HFF-Myc (cell line): ENCODE results near the gene CD3D.
"Not testable (repeated sequence)": the region's sequence is repeated elsewhere in the genome, so short reads cannot be mapped to it uniquely, and the experiment has no call there.

Experiments
- DNase-seq: peaks from one replicate; pipeline ENCODE4 v3.0.0-alpha.2; 2011; ENCODE audit warnings: low read depth; ENCODE audit errors: extremely low read depth
- H3K4me3 ChIP-seq: replicated peaks from 2 replicates; pipeline ENCODE4 v1.5.1; 2011; ENCODE audit warnings: low read depth, mild to moderate bottlenecking, control low read depth, low read length
- TF ChIP-seq, protein P1 (sequence below): IDR thresholded peaks from 2 replicates; pipeline ENCODE4 v1.5.1; 2012; ENCODE audit warnings: mild to moderate bottlenecking, low read depth, low read length, control low read depth; ENCODE audit errors: missing control alignments

Gene CD3D

DNA sequence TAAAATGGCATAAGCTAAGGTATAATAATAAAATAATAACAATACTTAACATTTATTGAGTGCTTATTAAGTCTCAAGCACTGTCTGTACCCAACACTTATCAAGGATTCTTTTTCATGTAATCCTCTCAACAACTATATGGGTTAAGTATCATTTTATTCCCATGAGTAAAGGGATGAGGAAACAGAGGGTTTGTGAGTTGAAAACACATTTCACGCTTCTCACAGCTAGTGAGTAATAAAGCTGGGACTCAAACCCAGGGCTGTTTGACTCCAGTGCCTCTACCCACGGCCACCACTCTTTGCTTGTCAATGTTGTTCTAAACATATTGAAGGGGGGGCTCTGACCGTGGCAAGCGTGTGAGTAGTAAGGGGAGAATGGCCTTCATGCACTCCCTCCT lies 29.3 kb downstream of the CD3D start:
- DNase-seq = no peak
- H3K4me3 ChIP-seq = no peak overlapping the region
- TF ChIP-seq, protein P1, sequence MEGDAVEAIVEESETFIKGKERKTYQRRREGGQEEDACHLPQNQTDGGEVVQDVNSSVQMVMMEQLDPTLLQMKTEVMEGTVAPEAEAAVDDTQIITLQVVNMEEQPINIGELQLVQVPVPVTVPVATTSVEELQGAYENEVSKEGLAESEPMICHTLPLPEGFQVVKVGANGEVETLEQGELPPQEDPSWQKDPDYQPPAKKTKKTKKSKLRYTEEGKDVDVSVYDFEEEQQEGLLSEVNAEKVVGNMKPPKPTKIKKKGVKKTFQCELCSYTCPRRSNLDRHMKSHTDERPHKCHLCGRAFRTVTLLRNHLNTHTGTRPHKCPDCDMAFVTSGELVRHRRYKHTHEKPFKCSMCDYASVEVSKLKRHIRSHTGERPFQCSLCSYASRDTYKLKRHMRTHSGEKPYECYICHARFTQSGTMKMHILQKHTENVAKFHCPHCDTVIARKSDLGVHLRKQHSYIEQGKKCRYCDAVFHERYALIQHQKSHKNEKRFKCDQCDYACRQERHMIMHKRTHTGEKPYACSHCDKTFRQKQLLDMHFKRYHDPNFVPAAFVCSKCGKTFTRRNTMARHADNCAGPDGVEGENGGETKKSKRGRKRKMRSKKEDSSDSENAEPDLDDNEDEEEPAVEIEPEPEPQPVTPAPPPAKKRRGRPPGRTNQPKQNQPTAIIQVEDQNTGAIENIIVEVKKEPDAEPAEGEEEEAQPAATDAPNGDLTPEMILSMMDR = no peak

DNA sequence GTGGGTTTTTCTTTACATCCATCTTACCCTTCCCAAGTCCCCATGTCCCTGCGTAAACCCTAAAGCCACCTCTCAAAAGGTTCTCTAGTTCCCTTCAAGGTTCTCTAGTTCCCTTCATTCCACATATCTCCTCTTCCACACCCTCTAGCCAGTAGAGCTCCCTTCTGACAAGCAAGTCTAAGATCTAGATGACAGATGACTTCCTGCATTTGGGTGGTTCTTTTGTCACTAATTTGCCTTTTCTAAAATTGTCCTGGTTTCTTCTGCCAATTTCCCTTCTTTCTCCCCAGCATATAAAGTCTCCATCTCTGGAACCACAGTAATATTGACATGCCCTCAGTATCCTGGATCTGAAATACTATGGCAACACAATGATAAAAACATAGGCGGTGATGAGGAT lies 30.2 kb downstream of the CD3D start:
- DNase-seq = no peak
- H3K4me3 ChIP-seq = no peak overlapping the region
- TF ChIP-seq, protein P1 = no peak

- TF ChIP-seq, protein P1 = no peak
- H3K4me3 ChIP-seq = no peak overlapping the region
- no peak for DNase-seq
These were observed 31.0 kb downstream of the CD3D start for GRCh38 chr11:118311518-118311917.

DNA sequence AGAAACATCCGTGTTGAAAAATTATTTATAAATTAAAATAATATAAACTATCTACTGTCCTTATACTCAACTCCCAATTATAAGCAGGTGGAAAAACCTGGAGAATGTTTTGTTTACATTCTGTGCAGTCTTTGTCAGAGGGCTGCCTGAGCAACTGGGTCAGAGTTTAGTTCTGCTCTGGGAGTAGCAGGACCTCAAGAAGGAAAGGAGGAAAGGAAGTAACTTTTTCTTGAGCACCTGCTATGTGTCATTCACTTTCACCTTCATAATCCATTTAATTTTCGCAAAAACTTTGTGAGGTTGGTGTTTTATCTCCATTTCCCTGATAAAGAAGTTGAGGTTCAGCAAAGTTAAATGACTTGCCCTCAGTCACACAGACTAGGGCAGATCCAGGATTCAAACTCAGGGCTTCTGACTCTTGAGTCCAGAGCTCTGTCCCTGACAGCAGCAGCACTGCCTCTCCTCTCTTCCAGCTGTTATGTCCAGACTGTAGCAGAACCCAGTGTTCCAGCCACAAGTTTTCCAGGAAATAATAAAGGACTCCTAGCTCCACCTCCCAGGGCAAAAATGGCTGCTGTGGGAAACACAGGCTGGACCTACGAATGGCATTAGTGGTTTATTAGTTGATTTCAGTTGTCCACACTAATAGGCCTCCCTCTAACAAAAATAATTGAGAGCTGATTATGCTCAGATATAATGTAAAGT lies 31.6 kb downstream of the CD3D start:
- no peak for DNase-seq
- H3K4me3 ChIP-seq = no peak overlapping the region
- TF ChIP-seq, protein P1 = no peak

DNA sequence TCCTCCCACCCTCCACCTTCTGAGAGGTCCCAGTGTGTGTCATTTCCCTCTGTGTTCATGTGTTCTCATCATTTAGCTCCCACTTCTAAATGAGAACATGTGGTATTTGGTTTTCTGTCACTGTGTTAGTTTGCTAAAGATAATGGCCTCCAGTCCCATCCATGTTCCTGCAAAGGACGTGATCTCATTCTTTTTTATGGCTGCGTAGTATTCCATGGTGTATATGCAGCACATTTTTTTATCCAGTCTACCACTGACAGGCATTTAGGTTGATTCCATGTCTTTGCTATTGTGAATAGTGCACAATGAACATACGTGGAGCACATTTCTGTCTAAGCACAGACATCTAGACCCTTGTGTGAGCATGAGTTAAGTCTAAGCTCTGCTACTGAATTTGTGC lies 32.2 kb downstream of the CD3D start:
- DNase-seq = no peak
- no peak overlapping the region for H3K4me3 ChIP-seq
- TF ChIP-seq, protein P1 = no peak

GRCh38 chr11:118308995-118309528 lies 33.4 kb downstream of the CD3D start:
- H3K4me3 ChIP-seq, DNase-seq: not testable (repeated sequence)

DNA sequence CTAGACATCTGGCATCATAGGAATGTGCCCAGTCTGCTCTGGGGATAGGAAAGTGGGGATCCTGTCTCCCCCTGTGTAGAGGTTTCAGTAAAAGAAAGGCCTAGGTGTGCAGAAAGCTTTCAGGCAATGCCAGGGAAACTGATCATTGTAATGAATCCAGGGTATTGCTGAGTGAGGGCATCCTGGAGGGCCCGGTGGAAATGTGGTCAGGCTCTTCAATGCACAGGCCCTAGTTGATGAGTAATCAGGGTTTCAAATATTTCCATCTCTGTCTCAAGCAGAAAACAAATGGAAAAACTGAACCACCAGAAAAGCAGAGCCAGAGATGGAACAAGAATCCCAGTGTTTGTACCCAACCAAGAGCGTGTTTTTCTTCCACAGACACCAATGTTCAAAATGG lies 35.9 kb downstream of the CD3D start:
- DNase-seq = no peak
- H3K4me3 ChIP-seq = no peak overlapping the region
- TF ChIP-seq, protein P1 = no peak
